ENCODE results near the gene TMEM132C.

TMEM132C gene

GRCh38 chr12:128680555-128680954 is 413.6 kb downstream of the TMEM132C start:
- DNase-seq: no peak

- no peak for DNase-seq
These were observed 415.7 kb downstream of the TMEM132C start for GRCh38 chr12:128682548-128683275.

GRCh38 chr12:128684352-128684751 is 417.4 kb downstream of the TMEM132C start:
- DNase-seq: no peak

DNA sequence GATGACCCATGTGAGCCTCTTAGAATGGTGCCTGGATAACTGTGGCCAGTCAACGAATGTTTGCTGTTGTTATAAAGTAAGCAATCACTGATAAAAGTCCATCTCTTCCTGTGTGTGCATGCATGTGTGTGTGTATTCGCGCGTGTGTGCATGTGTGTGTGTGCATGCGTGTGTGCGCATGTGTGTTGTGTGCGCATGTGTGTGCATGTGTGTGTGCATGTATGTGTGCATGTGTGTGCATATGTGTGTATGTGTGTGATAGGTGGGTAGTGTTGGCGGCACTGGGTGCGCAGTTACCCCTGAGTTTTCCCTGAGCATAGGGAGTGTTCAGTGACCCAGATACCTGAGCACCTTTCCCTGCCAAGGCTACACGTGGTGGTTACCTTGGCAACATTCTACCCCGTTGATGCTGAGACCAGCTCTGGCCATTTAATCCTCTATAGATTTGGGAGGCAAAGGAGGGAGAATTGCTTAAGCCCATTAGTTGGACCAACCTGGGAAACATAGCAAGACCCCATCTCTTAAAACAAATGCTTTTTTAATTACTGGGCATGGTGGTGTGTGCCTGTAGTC is 419.0 kb downstream of the TMEM132C start:
- DNase-seq: no peak

GRCh38 chr12:128687851-128688250 is 420.9 kb downstream of the TMEM132C start:
- no peak for DNase-seq

- no peak for DNase-seq
These were observed 423.7 kb downstream of the TMEM132C start for GRCh38 chr12:128690641-128691040.

GRCh38 chr12:128693115-128693514 is 426.1 kb downstream of the TMEM132C start:
- DNase-seq: no peak

GRCh38 chr12:128693771-128694170 is 426.8 kb downstream of the TMEM132C start:
- no peak for DNase-seq

DNA sequence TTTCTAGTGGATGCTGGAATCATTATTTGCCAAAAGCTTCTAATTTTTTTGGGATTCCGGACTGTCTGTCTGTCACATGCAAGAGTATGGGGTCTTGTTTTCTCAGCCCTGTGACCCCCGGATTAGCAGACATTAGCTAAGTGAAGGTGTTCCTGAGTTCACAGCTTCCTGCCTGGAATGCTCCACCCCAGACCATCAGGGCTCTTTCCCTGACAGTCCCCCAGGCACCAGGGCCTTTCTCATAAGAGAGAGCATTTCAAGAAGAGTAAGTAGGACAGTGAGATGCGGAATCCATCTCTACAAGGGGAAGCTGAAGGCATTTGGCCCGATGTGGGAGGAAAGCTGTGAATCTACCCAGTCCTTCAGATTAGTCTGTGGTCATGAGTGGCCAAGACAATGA is 427.5 kb downstream of the TMEM132C start:
- no peak for DNase-seq

DNA sequence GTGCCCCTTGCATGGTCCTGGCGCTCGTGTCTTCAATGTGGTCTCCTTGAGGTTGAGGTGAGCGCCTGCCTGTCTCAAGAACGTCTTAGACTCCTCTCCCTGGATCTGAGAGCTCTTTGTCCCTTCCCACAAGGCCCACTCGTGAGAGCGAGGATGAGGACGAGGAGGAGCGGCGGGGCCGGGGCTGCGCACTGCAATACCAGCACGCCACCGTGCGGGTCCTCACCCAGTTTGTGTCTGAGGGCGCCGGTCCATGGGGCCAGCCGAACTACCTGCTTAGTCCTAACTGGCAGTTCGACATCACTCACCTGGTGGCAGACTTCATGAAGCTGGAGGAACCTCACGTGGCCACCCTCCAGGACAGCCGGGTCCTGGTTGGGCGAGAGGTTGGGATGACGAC is 428.7 kb downstream of the TMEM132C start:
- DNase-seq: no peak

DNA sequence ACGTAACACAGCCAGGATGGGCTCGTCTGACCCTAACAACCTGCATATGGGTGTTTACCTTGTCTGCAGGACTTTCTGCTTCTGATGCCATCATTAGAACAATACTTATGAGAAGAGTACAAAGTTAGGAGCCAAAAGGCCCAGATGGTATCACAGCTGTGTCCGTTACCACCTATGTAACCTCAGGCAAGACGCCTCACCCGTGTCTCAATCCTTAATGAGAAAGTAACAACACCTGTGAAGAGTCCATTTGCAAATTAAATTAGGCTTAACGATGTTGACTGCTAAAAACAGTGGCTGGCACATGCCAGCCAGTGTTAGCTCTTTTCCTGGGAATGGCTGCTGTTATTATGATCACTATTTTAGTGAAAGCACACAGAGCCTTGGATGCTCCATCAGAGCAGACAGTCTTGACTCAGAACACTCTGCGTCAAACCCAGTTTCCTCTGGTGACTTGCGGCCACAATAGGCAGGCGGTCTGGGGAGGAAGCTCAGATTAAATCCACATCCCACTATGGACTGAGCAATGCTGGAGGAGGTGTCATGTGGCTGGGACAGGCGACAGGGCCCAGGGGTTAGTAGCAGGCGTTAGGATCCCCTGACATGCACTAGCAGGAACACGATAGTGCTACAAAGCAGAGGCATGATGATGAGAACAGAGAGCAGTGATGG is 431.5 kb downstream of the TMEM132C start:
- DNase-seq: no peak

DNA sequence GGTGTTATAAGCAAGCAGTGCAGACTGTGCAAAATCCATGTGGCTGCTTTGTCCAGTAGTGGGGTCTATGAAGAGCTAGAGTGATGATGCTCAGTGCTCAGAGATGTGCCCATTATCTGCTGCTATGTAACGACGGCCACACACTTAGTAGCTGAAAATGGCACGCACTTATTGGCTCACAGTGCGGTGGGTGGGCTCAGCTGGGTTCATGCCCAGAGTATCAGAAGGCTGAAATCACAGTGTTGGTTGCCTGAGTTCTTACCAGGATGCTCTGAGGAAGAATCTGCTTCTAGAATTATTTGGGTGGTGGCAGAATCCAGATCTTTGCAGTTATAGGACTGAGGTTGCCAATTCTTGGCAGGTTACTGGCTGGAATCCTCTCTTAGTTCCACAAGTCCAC is 432.1 kb downstream of the TMEM132C start:
- no peak for DNase-seq

DNA sequence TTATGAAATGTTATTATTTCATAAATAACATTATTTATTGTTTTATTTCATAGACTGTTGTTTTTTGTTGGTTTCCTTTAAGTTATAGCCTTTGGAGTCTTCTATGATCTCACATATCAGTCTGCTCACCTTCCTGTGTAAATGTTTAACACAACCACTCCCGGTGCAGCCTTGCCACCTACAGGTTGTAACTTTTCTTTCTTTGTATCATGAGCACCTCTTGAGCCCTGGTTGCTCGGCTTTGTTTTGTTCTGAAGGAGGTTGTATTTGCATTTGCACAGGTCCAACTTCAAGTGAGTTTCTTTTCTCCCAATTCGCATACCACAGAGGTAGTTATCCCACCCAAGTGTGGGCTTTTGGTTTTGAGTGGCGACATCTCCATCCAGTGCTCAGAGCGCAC is 435.4 kb downstream of the TMEM132C start:
- no peak for DNase-seq

GRCh38 chr12:128705140-128705539 is 438.2 kb downstream of the TMEM132C start:
- no peak for DNase-seq

- no peak for DNase-seq
These were observed 440.5 kb downstream of the TMEM132C start for GRCh38 chr12:128707488-128707887.

DNA sequence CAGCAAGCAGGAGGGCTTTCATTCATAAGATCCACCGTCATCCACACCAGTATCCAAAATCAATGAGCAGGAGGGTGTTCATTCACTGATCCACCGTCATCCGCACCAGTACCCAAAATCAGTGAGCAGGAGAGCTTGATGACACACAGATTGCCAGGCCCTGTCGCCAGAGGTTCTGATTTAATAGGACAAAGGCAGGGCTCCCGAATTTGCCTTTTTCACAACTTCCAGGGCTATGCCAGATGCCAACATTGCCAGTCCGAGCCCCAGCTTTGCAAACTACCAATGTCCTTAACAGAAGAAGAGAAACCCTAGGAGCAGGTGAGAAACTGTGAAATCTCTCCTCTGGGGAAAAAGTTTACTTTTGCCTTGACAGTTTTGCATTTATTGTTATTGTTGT is 441.8 kb downstream of the TMEM132C start:
- no peak for DNase-seq

DNA sequence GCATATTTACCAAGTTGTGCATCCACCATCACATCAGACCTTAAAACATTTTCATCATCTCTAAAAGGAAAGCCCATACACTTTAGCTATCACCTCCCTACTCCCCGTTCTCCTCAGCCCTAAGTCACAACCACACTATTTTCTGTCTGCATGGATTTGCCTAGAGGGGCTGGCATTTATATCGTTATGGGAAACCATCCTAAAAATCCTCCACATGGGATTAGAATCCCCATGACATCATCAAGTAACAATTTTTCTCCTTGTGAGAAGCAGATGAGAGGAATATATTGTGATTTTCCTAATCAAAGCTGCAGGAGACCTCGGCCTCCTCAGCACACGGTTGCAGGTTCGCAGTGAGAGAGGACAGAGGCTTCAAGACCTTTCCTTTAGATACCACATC is 442.7 kb downstream of the TMEM132C start:
- DNase-seq: no peak

DNA sequence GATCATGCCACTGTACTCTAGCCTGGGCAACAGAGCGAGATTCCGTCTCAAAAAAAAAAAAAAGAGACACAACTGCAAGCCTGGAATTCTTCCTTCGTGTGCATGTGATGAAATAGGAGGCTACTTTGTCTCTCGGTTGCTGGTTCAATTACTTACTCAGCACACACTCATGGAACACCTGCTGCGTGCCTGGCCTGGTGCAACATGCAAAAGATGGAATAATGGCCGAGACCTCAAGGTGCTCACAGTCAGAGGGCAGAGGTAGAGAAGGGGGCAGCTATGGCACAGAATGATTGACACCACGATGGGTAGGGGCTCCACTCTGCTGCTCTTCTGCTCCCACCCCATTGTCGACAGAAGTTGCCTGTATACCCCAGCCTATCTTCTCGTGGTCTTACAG is 444.5 kb downstream of the TMEM132C start:
- no peak for DNase-seq

GRCh38 chr12:128712622-128713021 is 445.7 kb downstream of the TMEM132C start:
- DNase-seq: no peak

- no peak for DNase-seq
These were observed 448.5 kb downstream of the TMEM132C start for GRCh38 chr12:128715485-128715884.

DNA sequence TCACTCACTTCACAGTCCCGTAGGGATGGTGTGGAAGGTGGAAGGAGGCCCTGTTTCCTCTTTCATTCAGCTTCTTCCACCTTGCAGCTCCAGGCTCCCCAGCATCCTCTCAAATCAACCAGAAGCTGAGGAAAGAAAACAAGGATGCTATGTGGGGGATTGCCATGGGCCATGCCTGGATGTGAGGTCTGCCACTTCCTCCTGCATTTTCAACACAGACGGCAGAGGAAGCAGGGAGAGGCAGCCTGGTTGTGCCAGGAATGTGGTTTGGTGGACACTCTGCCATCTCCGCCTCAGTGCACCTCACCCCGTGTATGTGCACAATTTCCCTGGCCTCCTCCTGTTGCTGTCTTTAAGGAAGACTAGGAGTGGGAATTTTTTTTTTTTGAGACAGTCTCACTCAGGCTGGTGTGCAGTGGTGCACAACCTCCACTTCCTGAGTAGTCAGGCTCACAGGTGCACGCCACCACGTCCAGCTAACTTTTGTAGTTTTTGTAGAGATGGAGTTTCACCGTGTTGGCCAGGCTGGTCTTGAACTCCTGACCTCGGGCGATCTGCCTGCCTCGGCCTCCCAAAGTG is 457.6 kb downstream of the TMEM132C start:
- no peak for DNase-seq

DNA sequence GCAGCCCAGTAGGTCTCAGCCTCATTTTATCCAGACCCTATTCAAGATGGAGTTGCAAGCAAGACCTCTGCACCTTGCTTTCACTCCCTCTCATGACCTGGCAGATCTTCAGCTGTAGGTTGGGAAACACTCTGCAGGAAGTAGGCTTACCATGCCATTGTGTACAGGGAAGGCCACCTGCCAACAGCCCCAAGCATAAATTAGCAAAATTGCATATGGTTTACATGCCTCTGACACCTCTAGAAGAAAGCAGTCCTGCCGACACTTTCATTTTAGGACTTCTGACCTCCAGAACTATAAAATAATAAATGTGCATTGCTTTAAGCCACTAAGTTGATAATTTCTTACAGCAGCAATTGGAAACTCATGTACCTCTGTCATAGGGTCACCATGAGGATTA is 459.9 kb downstream of the TMEM132C start:
- DNase-seq: no peak

DNA sequence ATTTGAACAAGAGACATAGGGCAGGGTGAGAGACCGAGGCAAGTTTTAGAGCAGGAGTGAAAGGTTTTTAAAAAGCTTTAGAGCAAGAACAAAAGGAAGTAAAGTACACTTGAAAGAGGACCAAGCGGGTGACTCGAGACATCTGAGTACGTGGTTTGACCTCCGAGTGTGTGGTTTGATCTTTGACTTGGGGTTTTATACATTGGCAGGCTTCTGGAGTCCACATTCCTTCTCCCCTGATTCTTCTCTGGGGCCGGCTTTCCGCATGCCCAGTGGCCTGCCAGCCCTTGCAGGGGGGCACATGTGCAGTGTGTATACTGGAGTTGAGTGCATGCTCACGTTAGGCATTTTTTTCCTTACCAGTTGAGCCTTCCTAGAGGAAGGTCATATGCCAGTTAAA is 460.5 kb downstream of the TMEM132C start:
- DNase-seq: no peak

DNA sequence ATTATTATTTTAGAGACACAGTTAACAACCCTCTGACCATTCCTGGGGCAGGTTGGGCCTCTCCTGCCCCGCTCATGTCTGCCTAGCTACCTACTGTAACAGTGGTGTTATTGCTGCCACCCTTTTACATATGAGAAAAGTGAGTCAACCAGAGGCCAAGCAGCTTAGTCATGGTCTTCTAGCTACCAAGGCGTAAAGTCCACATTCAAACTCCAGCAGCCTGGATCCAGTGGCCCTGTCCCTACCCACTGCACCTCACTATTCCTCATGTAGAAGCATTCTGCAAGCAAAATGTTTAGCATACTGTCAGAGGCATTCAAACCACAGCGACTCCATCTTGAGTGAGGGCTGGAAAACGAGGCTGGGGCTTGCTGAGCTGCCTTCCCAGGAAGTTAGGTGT is 461.0 kb downstream of the TMEM132C start:
- DNase-seq: no peak

Measured in activated naive CD4-positive, alpha-beta T cell treated with anti-CD3 and anti-CD28 coated beads, Interleukin-2, amount 50 U/mL, for 16 hours (primary cell).